Measurements from ENCODE around the gene NSD1. TPM values are rescaled to one million over a fixed set of nuclear protein-coding genes. Genes with fewer than 3 reads are reported as not detected.
A peak's percentile ranks its signal among the peaks of the same experiment; 100 is the strongest.

Gene NSD1
- total RNA-seq, 2 experiments from 2014 or later = 87.6 to 93.3 TPM

DNA sequence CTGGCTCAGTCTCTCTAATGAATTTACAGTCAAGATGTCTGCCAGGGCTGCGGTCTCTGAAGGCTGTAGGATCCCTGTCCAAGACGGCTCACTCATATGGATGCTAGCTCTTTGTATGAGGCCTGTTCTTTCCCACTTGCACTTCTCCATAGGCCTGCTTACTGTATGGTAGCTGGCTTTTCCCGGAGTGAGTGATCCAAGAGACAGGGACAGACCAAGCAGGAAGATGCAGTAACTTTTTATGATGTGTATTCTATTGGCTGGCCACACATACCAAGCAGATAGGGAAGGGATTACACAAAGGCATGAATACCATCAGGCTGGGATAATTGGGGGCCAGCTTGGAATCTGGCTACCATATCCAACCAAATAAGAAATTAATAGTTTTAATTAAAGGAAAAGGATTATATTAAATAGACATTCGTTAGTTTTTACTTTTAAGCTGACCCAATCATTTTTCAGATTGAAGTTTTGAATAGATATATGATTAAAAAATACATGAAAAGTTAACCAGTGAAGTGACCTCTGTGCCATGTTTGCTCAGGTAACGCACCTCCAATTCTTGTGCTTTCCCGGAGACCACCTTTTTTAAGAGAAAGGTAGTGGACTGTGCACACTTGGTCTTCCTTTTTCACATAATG is 20.6 kb downstream of the NSD1 start:
- Mint-ChIP-seq H3K9me3 (no peaks in the 10 kb centered on the region), H3K4me1 (ENCODE audit: low read depth) (peaks cover 17% of the 10 kb centered on the region), H3K36me3 (ENCODE audit: low read depth) (peaks cover 45% of the 10 kb centered on the region), H3K4me3 (no peak overlapping the region), H3K27ac (no peak overlapping the region), H3K27me3 (no peaks in the 10 kb centered on the region)
- CTCF ChIA-PET = interaction anchor here (1.3 to 1.5 kb wide), 2 partner anchors 41 to 120 kb away, joined by 3 to 6 read pairs; no protein-coding TSS in a partner anchor
- DNase-seq (no peak), ATAC-seq (ENCODE audit: poor library complexity) (no peak)
- TF ChIP-seq, protein P1, sequence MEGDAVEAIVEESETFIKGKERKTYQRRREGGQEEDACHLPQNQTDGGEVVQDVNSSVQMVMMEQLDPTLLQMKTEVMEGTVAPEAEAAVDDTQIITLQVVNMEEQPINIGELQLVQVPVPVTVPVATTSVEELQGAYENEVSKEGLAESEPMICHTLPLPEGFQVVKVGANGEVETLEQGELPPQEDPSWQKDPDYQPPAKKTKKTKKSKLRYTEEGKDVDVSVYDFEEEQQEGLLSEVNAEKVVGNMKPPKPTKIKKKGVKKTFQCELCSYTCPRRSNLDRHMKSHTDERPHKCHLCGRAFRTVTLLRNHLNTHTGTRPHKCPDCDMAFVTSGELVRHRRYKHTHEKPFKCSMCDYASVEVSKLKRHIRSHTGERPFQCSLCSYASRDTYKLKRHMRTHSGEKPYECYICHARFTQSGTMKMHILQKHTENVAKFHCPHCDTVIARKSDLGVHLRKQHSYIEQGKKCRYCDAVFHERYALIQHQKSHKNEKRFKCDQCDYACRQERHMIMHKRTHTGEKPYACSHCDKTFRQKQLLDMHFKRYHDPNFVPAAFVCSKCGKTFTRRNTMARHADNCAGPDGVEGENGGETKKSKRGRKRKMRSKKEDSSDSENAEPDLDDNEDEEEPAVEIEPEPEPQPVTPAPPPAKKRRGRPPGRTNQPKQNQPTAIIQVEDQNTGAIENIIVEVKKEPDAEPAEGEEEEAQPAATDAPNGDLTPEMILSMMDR (IDR thresholded peaks at IDR 0.05) = no peak
- no peak overlapping the region for H3K4me3 ChIP-seq (ENCODE audit: low read length)
- peaks cover 39% of the 10 kb centered on the region for H3K36me3 ChIP-seq (ENCODE audit: insufficient read depth, low read length)
- intact Hi-C loops (cut with DNase I, micrococcal nuclease) = no loop called here
- no peak overlapping the region for H3K27ac ChIP-seq (ENCODE audit: low read depth in 1 of 2, low read length in 2 of 2)
- H3K4me1 ChIP-seq (ENCODE audit: insufficient read depth, low read length) = peaks cover 9% of the 10 kb centered on the region
- H3K27me3 ChIP-seq (ENCODE audit: control insufficient read depth in 1 of 2, insufficient read depth in 2 of 2, low read length in 2 of 2) = no peaks in the 10 kb centered on the region
- no peaks in the 10 kb centered on the region for H3K9me3 ChIP-seq (ENCODE audit: control insufficient read depth in 1 of 2, insufficient read depth in 1 of 2, low read length in 2 of 2)
- POLR2A ChIA-PET = interaction anchor here (0.7 to 1.3 kb wide), 3 partner anchors 17 to 1549 kb away, joined by 3 to 4 read pairs (median 4); no protein-coding TSS in a partner anchor

DNA sequence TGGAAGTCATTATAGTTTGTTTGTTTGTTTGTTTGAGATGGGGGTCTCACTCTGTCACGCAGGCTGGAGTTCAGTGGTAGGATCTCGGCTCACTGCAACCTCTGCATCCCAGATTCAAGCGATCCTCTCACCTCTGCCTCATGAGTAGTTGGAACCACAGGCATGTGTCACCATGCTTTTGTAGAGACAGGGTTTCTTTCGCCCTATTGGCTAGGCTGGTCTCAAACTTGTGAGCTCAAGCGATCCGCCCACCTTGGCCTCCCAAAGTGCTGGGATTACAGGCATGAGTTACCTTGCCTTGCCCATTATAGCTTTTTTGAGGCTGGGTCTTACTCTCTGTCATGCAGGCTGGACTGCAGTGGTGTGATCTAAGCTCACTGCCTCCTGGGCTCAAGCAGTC is 28.8 kb downstream of the NSD1 start:
- ATAC-seq (ENCODE audit: poor library complexity) (no peak), DNase-seq (peak in 1 of 14 experiments; percentile 8)
- peaks cover 6% of the 10 kb centered on the region for H3K4me1 ChIP-seq (ENCODE audit: insufficient read depth, low read length)
- no peaks in the 10 kb centered on the region for H3K9me3 ChIP-seq (ENCODE audit: control insufficient read depth in 1 of 2, insufficient read depth in 1 of 2, low read length in 2 of 2)
- no peaks in the 10 kb centered on the region for H3K27me3 ChIP-seq (ENCODE audit: control insufficient read depth in 1 of 2, insufficient read depth in 2 of 2, low read length in 2 of 2)
- ChIA-PET POLR2A (no interaction called here), CTCF (interaction anchor here (0.7 kb wide), 1 partner anchor 228 kb away, joined by 4 read pairs; no protein-coding TSS in a partner anchor)
- TF ChIP-seq, protein P1 (IDR thresholded peaks at IDR 0.05) = no peak
- intact Hi-C loops (cut with DNase I, micrococcal nuclease) = no loop called here
- H3K4me3 ChIP-seq (ENCODE audit: low read length) = no peak overlapping the region
- no peak overlapping the region for H3K4me3 Mint-ChIP-seq
- peaks cover 40% of the 10 kb centered on the region for H3K36me3 ChIP-seq (ENCODE audit: insufficient read depth, low read length)
- peaks cover 34% of the 10 kb centered on the region for H3K36me3 Mint-ChIP-seq (ENCODE audit: low read depth)
- no peak overlapping the region for H3K27ac ChIP-seq (ENCODE audit: low read depth in 1 of 2, low read length in 2 of 2)
- no peaks in the 10 kb centered on the region for H3K27me3 Mint-ChIP-seq
- H3K4me1 Mint-ChIP-seq (ENCODE audit: low read depth) = peaks cover 16% of the 10 kb centered on the region
- H3K9me3 Mint-ChIP-seq = no peaks in the 10 kb centered on the region
- no peak overlapping the region for H3K27ac Mint-ChIP-seq

DNA sequence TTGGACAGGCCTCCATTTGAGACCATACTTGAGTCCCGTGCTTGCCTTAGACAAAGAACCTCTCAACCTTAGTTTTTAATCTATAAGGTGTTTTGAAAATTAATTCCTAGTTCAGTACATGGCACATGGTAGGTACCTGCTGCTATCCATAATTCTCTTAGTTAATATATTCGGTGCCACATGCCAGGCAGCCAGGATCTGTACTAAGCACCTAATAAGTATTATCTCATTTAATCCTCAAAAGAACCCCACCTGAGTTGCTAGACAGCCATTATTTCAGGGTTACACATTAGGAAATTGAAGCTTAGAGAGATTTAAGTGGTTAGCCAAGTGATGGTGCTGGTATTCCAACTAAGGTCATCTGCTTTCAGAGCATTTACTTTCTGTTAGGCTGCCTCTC is 29.9 kb downstream of the NSD1 start:
- H3K27ac Mint-ChIP-seq = no peak overlapping the region
- peaks cover 35% of the 10 kb centered on the region for H3K36me3 Mint-ChIP-seq (ENCODE audit: low read depth)
- no peak overlapping the region for H3K4me3 Mint-ChIP-seq

More for the DNA sequence above, 29.9 kb downstream of the NSD1 start:
- ATAC-seq (ENCODE audit: poor library complexity) = no peak
- H3K4me1 Mint-ChIP-seq (ENCODE audit: low read depth) = peaks cover 10% of the 10 kb centered on the region
- Histone ChIP-seq H3K27ac (ENCODE audit: low read depth in 1 of 2, low read length in 2 of 2) (no peak overlapping the region), H3K4me3 (ENCODE audit: low read length) (no peak overlapping the region), H3K36me3 (ENCODE audit: insufficient read depth, low read length) (peaks cover 38% of the 10 kb centered on the region), H3K4me1 (ENCODE audit: insufficient read depth, low read length) (peaks cover 6% of the 10 kb centered on the region), H3K9me3 (ENCODE audit: control insufficient read depth in 1 of 2, insufficient read depth in 1 of 2, low read length in 2 of 2) (no peaks in the 10 kb centered on the region), H3K27me3 (ENCODE audit: control insufficient read depth in 1 of 2, insufficient read depth in 2 of 2, low read length in 2 of 2) (no peaks in the 10 kb centered on the region)
- TF ChIP-seq, protein P1 (IDR thresholded peaks at IDR 0.05) = no peak
- ChIA-PET CTCF (interaction anchor here (0.7 to 1.0 kb wide), 2 partner anchors 50 to 100 kb away, joined by 3 read pairs; no protein-coding TSS in a partner anchor), POLR2A (interaction anchor here (0.6 kb wide), 1 partner anchor 506 kb away, joined by 3 read pairs; no protein-coding TSS in a partner anchor)
- intact Hi-C loops (cut with DNase I, micrococcal nuclease) = no loop called here
- no peaks in the 10 kb centered on the region for H3K27me3 Mint-ChIP-seq
- H3K9me3 Mint-ChIP-seq = no peaks in the 10 kb centered on the region
- no peak for DNase-seq

Measured in CD4-positive, alpha-beta T cell (primary cell).